ENCODE data around the gene CTAG1B.
"Not testable (repeated sequence)": the region's sequence is repeated elsewhere in the genome, so short reads cannot be mapped to it uniquely, and the experiment has no call there.

- TF ChIP-seq CTCF, POLR2AphosphoS5, POLR2A (IDR thresholded peaks at IDR 0.05): not testable (repeated sequence)
Observed at GRCh38 chrX:154584585-154585183, 34.4 kb downstream of the CTAG1B start, which contains the start of gene CTAG1A.
